ENCODE results near the gene ARL4A. TPM values are rescaled to one million over a fixed set of nuclear protein-coding genes. Genes with fewer than 3 reads are reported as not detected.
A peak's percentile ranks its signal among the peaks of the same experiment; 100 is the strongest.

Gene ARL4A
- total RNA-seq, 1 donor from 2014 or later = 44.8 TPM

DNA sequence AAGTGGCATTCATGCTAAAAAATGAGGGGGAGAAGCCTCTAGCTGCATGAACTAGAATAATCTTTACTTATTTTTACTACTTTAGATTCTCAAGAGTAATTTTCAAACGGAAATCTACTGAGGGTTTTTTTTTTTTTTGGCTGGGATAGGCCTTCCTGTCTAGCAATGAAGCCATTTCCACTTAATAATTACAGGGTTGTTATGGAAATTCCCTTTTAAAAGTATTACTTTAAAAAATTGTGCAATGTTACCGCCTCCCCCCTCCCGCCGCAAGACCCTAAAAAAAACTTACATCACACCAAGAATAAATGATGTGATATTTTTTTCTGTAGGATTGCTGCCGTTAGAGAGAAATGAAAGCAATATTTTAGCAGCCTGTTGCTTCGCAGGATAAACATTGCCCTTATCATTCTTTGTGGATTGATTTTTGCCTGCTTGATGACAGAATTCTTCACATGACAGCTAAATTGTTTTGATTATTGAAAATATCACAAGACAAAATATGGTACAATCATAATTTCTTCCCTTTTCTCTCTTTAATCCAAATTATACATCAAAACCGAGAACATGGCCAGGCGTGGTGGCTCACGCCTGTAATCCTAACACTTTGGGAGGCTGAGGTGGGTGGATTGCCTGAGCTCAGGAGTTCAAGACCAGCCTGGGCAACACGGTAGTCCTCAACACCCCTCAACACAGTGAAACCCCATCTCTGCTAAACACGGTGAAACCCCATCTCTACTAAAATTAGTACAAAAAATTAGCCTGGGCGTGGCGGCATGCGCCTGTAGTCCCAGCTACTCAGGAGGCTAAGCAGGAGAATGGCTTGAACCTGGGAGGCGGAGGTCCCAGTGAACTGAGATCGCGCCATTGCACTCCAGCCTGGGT lies 32.8 kb downstream of the ARL4A start:
- Histone ChIP-seq H3K27me3 (ENCODE audit: low read depth) (no peaks in the 10 kb centered on the region), H3K4me3 (no peak overlapping the region), H3K36me3 (no peaks in the 10 kb centered on the region), H3K9me3 (no peaks in the 10 kb centered on the region), H3K27ac (peak overlapping the region; percentile 59), H3K4me1 (peaks cover 35% of the 10 kb centered on the region)
- TF ChIP-seq, protein P1, sequence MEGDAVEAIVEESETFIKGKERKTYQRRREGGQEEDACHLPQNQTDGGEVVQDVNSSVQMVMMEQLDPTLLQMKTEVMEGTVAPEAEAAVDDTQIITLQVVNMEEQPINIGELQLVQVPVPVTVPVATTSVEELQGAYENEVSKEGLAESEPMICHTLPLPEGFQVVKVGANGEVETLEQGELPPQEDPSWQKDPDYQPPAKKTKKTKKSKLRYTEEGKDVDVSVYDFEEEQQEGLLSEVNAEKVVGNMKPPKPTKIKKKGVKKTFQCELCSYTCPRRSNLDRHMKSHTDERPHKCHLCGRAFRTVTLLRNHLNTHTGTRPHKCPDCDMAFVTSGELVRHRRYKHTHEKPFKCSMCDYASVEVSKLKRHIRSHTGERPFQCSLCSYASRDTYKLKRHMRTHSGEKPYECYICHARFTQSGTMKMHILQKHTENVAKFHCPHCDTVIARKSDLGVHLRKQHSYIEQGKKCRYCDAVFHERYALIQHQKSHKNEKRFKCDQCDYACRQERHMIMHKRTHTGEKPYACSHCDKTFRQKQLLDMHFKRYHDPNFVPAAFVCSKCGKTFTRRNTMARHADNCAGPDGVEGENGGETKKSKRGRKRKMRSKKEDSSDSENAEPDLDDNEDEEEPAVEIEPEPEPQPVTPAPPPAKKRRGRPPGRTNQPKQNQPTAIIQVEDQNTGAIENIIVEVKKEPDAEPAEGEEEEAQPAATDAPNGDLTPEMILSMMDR (IDR thresholded peaks at IDR 0.05) = no peak
- intact Hi-C loops (cut with DNase I) = no loop called here
- no peak for ATAC-seq
- DNase-seq = no peak

DNA sequence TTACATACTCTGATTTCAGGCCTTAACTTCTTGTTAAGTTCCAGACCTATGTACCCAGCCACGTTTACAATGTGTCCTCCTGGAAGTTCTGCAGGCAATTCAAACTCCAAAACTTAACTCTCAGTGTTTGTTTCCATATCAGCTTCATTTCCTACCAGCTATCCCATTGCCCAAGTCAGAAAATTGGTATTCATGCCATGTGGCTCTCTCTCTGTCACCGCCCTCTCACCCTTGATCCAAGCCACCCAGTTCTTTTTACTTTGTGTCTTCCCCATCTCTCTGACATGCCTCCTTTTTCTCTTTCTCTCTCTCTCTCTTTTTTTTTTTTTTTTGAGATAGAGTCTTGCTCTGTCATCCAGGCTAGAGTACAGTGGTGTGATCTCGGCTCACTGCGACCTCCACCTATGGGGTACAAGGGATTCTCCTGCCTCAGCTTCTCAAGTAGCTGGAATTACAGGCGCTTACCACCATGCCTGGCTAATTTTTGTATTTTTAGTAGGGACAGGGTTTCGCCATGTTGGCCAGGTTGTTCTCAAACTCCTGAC lies 33.9 kb downstream of the ARL4A start:
- Histone ChIP-seq H3K9me3 (no peaks in the 10 kb centered on the region), H3K36me3 (no peaks in the 10 kb centered on the region), H3K27ac (no peak overlapping the region), H3K27me3 (ENCODE audit: low read depth) (no peaks in the 10 kb centered on the region), H3K4me3 (no peak overlapping the region), H3K4me1 (peaks cover 24% of the 10 kb centered on the region)
- TF ChIP-seq, protein P1 (IDR thresholded peaks at IDR 0.05) = no peak
- intact Hi-C loops (cut with DNase I) = no loop called here
- ATAC-seq = no peak
- no peak for DNase-seq

DNA sequence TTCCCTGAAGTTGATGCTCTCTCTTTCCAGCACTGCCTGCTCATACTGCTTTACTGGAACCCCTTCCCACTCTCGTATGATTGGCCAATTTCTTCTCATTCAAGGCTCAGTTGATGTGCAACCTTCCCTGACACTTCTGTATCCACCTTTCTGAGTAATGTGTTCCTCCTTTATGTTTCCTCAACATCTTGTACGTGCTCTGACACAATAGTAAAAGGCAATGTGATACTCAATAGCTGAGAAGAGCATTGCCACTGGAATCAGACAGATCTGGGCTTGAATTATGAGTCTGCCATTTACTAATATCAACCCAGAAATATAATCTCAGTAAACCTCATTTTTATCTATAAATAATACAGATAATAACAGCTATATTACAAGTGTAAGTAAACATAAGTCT lies 34.7 kb downstream of the ARL4A start:
- TF ChIP-seq, protein P1 (IDR thresholded peaks at IDR 0.05) = no peak

DNA sequence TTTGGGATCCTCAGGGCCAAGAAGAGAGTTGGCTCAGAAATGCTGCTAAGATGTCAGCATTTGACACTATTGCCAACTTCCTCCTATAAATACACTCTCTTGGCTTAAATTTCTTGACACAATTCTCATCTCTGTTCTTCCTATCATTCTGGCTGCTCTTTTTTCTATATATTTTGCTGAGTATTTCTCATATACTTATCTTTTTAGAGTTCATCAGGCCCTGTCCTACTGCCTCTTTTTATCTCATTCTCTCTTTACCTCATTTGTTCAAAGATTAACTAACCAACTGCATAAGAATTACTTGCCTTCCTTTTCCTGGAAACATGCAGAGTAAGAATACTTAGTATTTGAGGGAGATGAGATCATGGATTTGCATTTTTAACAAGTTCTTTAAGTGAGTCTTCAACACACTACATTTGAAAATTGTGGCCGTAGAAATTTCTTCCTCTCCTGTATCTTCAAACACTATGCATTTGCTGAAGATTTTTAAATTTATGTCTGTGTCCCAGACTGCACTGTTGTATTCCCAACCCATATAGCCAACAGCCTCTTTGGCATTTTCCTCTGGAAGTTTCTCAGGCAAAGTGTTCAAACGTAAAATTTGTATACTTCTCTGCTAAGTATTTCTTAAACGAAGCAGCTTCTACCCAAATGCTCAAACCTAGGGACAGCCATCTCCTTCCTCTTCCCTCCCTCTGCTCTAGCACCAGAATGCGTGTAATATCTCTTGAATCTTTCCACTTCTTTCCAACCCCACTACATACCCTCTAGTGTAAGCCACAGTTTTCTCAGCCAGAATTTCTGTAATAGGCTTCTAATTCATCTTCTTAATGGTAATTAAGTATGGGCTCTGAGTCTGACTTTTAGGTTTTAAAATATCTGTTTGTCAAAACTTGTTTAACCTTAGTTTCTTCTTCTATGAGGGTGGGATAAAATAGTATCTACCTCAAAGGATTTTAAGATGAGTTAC lies 35.5 kb downstream of the ARL4A start:
- H3K27ac ChIP-seq = no peak overlapping the region
- TF ChIP-seq, protein P1 (IDR thresholded peaks at IDR 0.05) = no peak
- H3K4me3 ChIP-seq = no peak overlapping the region
- H3K36me3 ChIP-seq = no peaks in the 10 kb centered on the region
- intact Hi-C loops (cut with DNase I) = no loop called here
- DNase-seq = no peak
- H3K27me3 ChIP-seq (ENCODE audit: low read depth) = no peaks in the 10 kb centered on the region
- no peaks in the 10 kb centered on the region for H3K9me3 ChIP-seq
- ATAC-seq = no peak
- peaks cover 15% of the 10 kb centered on the region for H3K4me1 ChIP-seq

More for the DNA sequence above, 34.7 kb downstream of the ARL4A start:
- no peak overlapping the region for H3K27ac ChIP-seq
- no peak overlapping the region for H3K4me3 ChIP-seq
- H3K36me3 ChIP-seq = no peaks in the 10 kb centered on the region
- intact Hi-C loops (cut with DNase I) = no loop called here
- ATAC-seq (no peak), DNase-seq (no peak)
- H3K27me3 ChIP-seq (ENCODE audit: low read depth) = no peaks in the 10 kb centered on the region
- H3K9me3 ChIP-seq = no peaks in the 10 kb centered on the region
- H3K4me1 ChIP-seq = peaks cover 16% of the 10 kb centered on the region

DNA sequence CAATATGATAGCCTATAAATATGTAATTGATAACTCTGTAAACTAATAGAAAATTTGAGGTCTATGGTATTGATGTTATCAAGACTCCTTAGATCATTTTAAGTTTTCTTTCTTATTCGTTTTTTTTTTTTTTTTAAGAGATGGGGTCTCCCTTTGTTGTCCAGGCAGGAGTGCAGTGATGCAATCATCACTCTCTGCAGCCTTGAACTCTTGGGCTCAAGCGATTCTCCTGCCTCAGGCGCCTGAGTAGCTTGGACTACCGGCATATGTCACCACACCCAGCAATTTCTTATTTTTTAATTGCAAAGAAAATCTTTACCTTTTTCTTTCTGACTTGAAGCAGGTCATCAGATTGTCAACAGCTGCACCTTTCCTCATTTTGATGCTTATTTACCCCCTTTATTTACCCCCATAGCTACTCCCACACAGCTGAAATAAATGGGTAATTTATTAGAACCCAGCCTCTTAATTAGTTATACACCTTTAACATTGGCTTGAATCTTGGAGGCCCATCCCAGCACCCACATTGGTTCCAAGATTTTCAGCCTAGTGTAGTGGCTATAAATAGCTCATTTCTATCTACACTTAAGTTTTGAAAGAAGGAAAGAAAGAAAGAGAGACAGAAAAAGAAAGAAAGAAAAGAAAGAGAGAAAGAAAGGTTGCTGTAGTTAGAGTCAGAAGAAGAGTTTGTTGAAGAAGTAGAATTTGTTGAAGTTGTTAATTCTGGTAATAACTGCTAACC lies 38.3 kb downstream of the ARL4A start:
- ATAC-seq (no peak), DNase-seq (no peak)
- H3K4me3 ChIP-seq = no peak overlapping the region
- no peak overlapping the region for H3K27ac ChIP-seq
- H3K27me3 ChIP-seq (ENCODE audit: low read depth) = no peaks in the 10 kb centered on the region
- no peaks in the 10 kb centered on the region for H3K9me3 ChIP-seq
- intact Hi-C loops (cut with DNase I) = no loop called here
- no peaks in the 10 kb centered on the region for H3K36me3 ChIP-seq
- TF ChIP-seq, protein P1 (IDR thresholded peaks at IDR 0.05) = no peak
- H3K4me1 ChIP-seq = peaks cover 7% of the 10 kb centered on the region

Measured in lower lobe of right lung (tissue), 2 donors.